HepG2 (cell line): ENCODE data around the gene TEAD1. TPM values are rescaled to one million over a fixed set of nuclear protein-coding genes. Genes with fewer than 3 reads are reported as not detected.

Experiments
- CEBPB ChIP-seq: IDR thresholded peaks from 2 replicates; pipeline ENCODE4 v1.6.1; 2011; ENCODE audit warnings: low read depth, low read length, improper control_type of control experiment, borderline replicate concordance
- CERS6 ChIP-seq: sonication (generic); formaldehyde crosslinking; IDR thresholded peaks from 2 replicates; pipeline ENCODE4 v1.5.0; 2020; ENCODE audit warnings: missing genetic modification reagents
- CTCF ChIP-seq: sonication (generic); formaldehyde crosslinking; IDR thresholded peaks from 2 replicates; pipeline ENCODE4 v1.5.0; 2020; ENCODE audit warnings: mild to moderate bottlenecking, missing genetic modification reagents, moderate library complexity
- HCFC1 ChIP-seq: fragments of 150-350 bp; IDR thresholded peaks from 2 replicates; pipeline ENCODE4 v1.6.1; 2014; ENCODE audit warnings: low read depth, low read length
- KLF12 ChIP-seq: sonication (generic); formaldehyde crosslinking; IDR thresholded peaks from 2 replicates; pipeline ENCODE4 v1.4.0; 2020; ENCODE audit warnings: missing genetic modification reagents, borderline replicate concordance
- LCORL ChIP-seq, 2 experiments: fragments of 450-650 bp in 1 of 2; sonication (generic) in 1 of 2; formaldehyde crosslinking in 1 of 2; IDR thresholded peaks; 2 replicates each; pipeline versions ENCODE4 v1.5.0 to v1.6.1; 2017 to 2020; ENCODE audit warnings: antibody characterized with exemption in 1 of 2, missing genetic modification reagents in 1 of 2
- MIXL1 ChIP-seq: IDR thresholded peaks from 2 replicates; pipeline ENCODE4 v1.6.1; 2016
- PITX1 ChIP-seq: sonication (generic); formaldehyde crosslinking; IDR thresholded peaks from 2 replicates; pipeline ENCODE4 v1.5.1; 2020; ENCODE audit warnings: mild to moderate bottlenecking, missing genetic modification reagents
- RCOR2 ChIP-seq: IDR thresholded peaks from 2 replicates; pipeline ENCODE4 v1.6.1; 2016; ENCODE audit warnings: missing biosample characterization, missing genetic modification reagents
- SKI ChIP-seq: fragments of 450-650 bp; IDR thresholded peaks from one replicate; pipeline ENCODE4 v1.6.1; 2018; ENCODE audit warnings: mild to moderate bottlenecking; ENCODE audit not compliant: partially characterized antibody
- SMAD3 ChIP-seq: sonication (generic); formaldehyde crosslinking; IDR thresholded peaks from 2 replicates; pipeline ENCODE4 v1.4.0; 2020; ENCODE audit warnings: missing genetic modification reagents
- TERF1 ChIP-seq: sonication (generic); formaldehyde crosslinking; IDR thresholded peaks from 2 replicates; pipeline ENCODE4 v1.8.0; 2022; ENCODE audit warnings: mild to moderate bottlenecking, missing genetic modification reagents, moderate library complexity
- TOPORS ChIP-seq: sonication (generic); formaldehyde crosslinking; IDR thresholded peaks from 2 replicates; pipeline ENCODE4 v1.8.0; 2023; ENCODE audit warnings: mild to moderate bottlenecking, missing genetic modification reagents
- YY1 ChIP-seq: IDR thresholded peaks from 2 replicates; pipeline ENCODE4 v1.6.1; 2011; ENCODE audit warnings: low read length, low read depth, moderate library complexity, mild to moderate bottlenecking; ENCODE audit not compliant: insufficient read depth, insufficient replicate concordance
- ZBTB42 ChIP-seq: sonication (generic); formaldehyde crosslinking; IDR thresholded peaks from 2 replicates; pipeline ENCODE4 v1.5.0; 2020; ENCODE audit warnings: mild to moderate bottlenecking, missing genetic modification reagents
- ZIK1 ChIP-seq: sonication (generic); formaldehyde crosslinking; IDR thresholded peaks from 2 replicates; pipeline ENCODE4 v1.5.0; 2020; ENCODE audit warnings: mild to moderate bottlenecking, low read depth, missing genetic modification reagents, borderline replicate concordance
- ZNF101 ChIP-seq: sonication (generic); formaldehyde crosslinking; IDR thresholded peaks from 2 replicates; pipeline ENCODE4 v1.4.0; 2020; ENCODE audit warnings: mild to moderate bottlenecking, low read depth, missing genetic modification reagents, borderline replicate concordance
- ZNF180 ChIP-seq: sonication (generic); formaldehyde crosslinking; IDR thresholded peaks from 2 replicates; pipeline ENCODE4 v1.4.0; 2020; ENCODE audit warnings: low read depth, missing genetic modification reagents, borderline replicate concordance
- ZNF256 ChIP-seq: sonication (generic); formaldehyde crosslinking; conservative IDR thresholded peaks from 2 replicates; pipeline ENCODE4 v1.4.0; 2020; ENCODE audit warnings: missing genetic modification reagents
- ZNF383 ChIP-seq: sonication (generic); formaldehyde crosslinking; IDR thresholded peaks from 2 replicates; pipeline ENCODE4 v1.4.0; 2020; ENCODE audit warnings: missing genetic modification reagents, mild to moderate bottlenecking, borderline replicate concordance
- ZNF546 ChIP-seq: sonication (generic); formaldehyde crosslinking; conservative IDR thresholded peaks from 2 replicates; pipeline ENCODE4 v1.8.1; 2023; ENCODE audit warnings: mild to moderate bottlenecking, missing genetic modification reagents
- ZNF570 ChIP-seq: sonication (generic); formaldehyde crosslinking; IDR thresholded peaks from 2 replicates; pipeline ENCODE4 v1.4.0; 2020; ENCODE audit warnings: mild to moderate bottlenecking, missing genetic modification reagents, borderline replicate concordance
- ZNF607 ChIP-seq: sonication (generic); formaldehyde crosslinking; IDR thresholded peaks from 2 replicates; pipeline ENCODE4 v1.5.1; 2020; ENCODE audit warnings: missing genetic modification reagents, mild to moderate bottlenecking, borderline replicate concordance
- ZNF615 ChIP-seq: sonication (generic); formaldehyde crosslinking; IDR thresholded peaks from 2 replicates; pipeline ENCODE4 v1.5.0; 2020; ENCODE audit warnings: mild to moderate bottlenecking, missing genetic modification reagents, borderline replicate concordance
- ZNF800 ChIP-seq: sonication (generic); formaldehyde crosslinking; IDR thresholded peaks from 2 replicates; pipeline ENCODE4 v1.4.0; 2020; ENCODE audit warnings: missing genetic modification reagents
- polyA plus RNA-seq, 8 experiments: library from polyadenylated mRNA; depleted of rRNA in 3 of 8; stranded (reverse) in 7 of 8; unstranded in 1 of 8; fragments of >200 nt; fragmentation: Illumina TruSeq in 4 of 8; extraction: Trizol in 4 of 8; gene quantifications; 2 replicates each; pipeline versions ENCODE4 v1.2.1 to v1.2.3, GENCODE V29; 2011 to 2016; ENCODE audit warnings: low read depth in 4 of 8, missing spikeins in 1 of 8, mixed read lengths in 1 of 8; ENCODE audit not compliant: insufficient read depth in 1 of 8
- total RNA-seq, 5 experiments: library from RNA; depleted of rRNA; stranded (reverse); fragments of >200 nt; fragmentation: Illumina TruSeq; extraction: Trizol; gene quantifications; 2 replicates each; pipeline ENCODE4 v1.2.3, GENCODE V29; 2016; ENCODE audit warnings: low read depth in 1 of 5

Gene TEAD1
- total and polyA plus RNA-seq, 2 of the 13 experiments (the other 11 are each of a cell fraction or from before 2014, with no cell fraction given), result 20.1 to 30.5 TPM

DNA sequence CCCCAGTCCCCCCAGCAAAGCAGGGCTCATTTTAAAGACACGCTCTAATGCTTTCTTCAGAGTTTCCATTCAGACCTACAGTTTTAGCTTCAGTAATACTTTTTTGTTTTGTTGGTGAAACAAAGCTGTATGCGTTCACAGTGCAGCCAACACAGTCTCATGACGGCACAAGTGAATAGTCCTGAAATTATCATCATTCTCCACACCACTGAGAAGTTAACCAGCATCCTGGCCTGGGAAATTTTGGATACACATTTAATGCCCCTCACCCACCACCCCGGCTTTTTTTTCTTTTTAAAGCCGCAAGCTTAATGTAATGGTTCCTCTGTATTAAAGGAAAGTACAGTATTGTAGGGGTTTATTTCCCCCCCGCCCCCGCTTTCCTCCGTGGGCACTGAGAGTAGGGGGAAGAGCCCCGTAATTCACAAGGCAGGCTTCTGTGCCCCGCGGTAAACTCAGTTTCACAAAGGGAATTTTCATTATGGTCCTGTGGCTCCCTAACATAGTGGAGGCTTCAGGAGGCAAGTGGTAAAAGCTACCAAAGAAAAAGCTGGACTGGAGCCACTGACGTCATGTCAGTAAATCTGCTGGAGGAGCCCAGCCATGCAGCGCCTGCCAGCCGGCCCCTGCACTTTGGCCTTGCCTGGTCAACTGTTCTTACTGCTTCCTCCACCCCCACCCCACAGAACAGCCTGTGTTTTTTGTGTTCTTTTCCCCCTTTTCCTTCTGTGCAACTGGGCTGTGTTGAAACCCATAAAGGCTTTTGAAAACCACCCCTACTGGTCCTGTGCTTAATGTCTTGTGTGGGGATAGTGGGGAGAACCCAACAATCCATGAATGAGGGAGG is 18.2 kb downstream of the TEAD1 start (continued):
- TF ChIP-seq ZNF800 (no peak), ZBTB42 (CRISPR knock-in tag) (no peak), TERF1 (CRISPR knock-in tag) (no peak), ZNF180 (CRISPR knock-in tag) (no peak), KLF12 (no peak), TOPORS (CRISPR knock-in tag) (no peak), ZNF546 (CRISPR knock-in tag) (no peak), CTCF (no peak), MIXL1 (CRISPR knock-in tag) (no peak), ZNF383 (CRISPR knock-in tag) (no peak), ZNF101 (no peak), CERS6 (no peak), RCOR2 (CRISPR knock-in tag) (no peak), ZNF256 (CRISPR knock-in tag) (no peak), ZNF607 (CRISPR knock-in tag) (0 out of 2 replicates have a peak, but pooled peaks have one; percentile 30), YY1 (peak; percentile 26), PITX1 (CRISPR knock-in tag) (no peak), LCORL (IDR thresholded peaks at IDR 0.05) (no peak), LCORL (CRISPR knock-in tag; IDR thresholded peaks at IDR 0.05) (peak; percentile 52; the same call in 1 of the 2 replicates), SMAD3 (CRISPR knock-in tag) (no peak), ZNF570 (CRISPR knock-in tag) (no peak), ZIK1 (CRISPR knock-in tag) (no peak), HCFC1 (no peak), SKI (peak; percentile 45), ZNF615 (CRISPR knock-in tag) (no peak), CEBPB (no peak)
